GM23338 (cell line): ENCODE measurements around the gene FXYD5.

Source experiments
- CREB1 ChIP-seq: fragments of 250-450 bp; sonication (Bioruptor Pico); IDR thresholded peaks from 2 replicates; pipeline ENCODE4 v1.5.0; 2020; ENCODE audit warnings: low read depth, mild to moderate bottlenecking, moderate library complexity
- EZH2 ChIP-seq: fragments of 200-600 bp; sonication (generic); IDR thresholded peaks from one replicate; pipeline ENCODE4 v1.8.0; 2017; ENCODE audit warnings: antibody characterized with exemption, mild to moderate bottlenecking, low read depth; ENCODE audit not compliant: unreplicated experiment
- EZH2phosphoT487 ChIP-seq: fragments of 200-600 bp; sonication (generic); IDR thresholded peaks from one replicate; pipeline ENCODE4 v1.8.1; 2018; ENCODE audit warnings: antibody characterized with exemption; ENCODE audit not compliant: unreplicated experiment
- JUNB ChIP-seq: IDR thresholded peaks from one replicate; pipeline ENCODE4 v1.6.1; 2016; ENCODE audit warnings: antibody characterized with exemption; ENCODE audit not compliant: unreplicated experiment
- NANOG ChIP-seq: IDR thresholded peaks from 2 replicates; pipeline ENCODE4 v1.6.1; 2016; ENCODE audit warnings: antibody characterized with exemption, borderline replicate concordance
- POLR2AphosphoS5 ChIP-seq: IDR thresholded peaks from 2 replicates; pipeline ENCODE4 v1.6.1; 2016; ENCODE audit warnings: antibody characterized with exemption, low read depth
- STAT1 ChIP-seq: IDR thresholded peaks from one replicate; pipeline ENCODE4 v1.6.1; 2016; ENCODE audit warnings: antibody characterized with exemption; ENCODE audit not compliant: unreplicated experiment
- ZNF114 ChIP-seq: fragments of 250-450 bp; sonication (Bioruptor Pico); IDR thresholded peaks from 2 replicates; pipeline ENCODE4 v1.5.0; 2020; ENCODE audit warnings: mild to moderate bottlenecking, moderate library complexity
- ZNF331 ChIP-seq: fragments of 250-450 bp; sonication (Bioruptor Pico); IDR thresholded peaks from 2 replicates; pipeline ENCODE4 v1.5.0; 2020; ENCODE audit warnings: low read depth, mild to moderate bottlenecking, moderate library complexity
- TF ChIP-seq, protein P1 (sequence below), 2 experiments: fragments of 200-600 bp in 1 of 2; sonication (generic) in 1 of 2; conservative IDR thresholded peaks; 2 replicates each; pipeline versions ENCODE4 v1.5.1 to v1.6.1; 2016 to 2017; ENCODE audit warnings: antibody characterized with exemption in 2 of 2, low read depth in 2 of 2, mild to moderate bottlenecking in 2 of 2, moderate library complexity in 1 of 2
- TF ChIP-seq, protein P2 (sequence below): IDR thresholded peaks from one replicate; pipeline ENCODE4 v1.6.1; 2018; ENCODE audit warnings: antibody characterized with exemption; ENCODE audit not compliant: unreplicated experiment

GRCh38 chr19:35128398-35129057, 26.0 kb upstream of the FXYD5 start:
- TF ChIP-seq STAT1 (no peak), CREB1 (CRISPR knock-in tag) (no peak), NANOG (no peak), EZH2 (no peak), EZH2phosphoT487 (no peak), POLR2AphosphoS5 (no peak), JUNB (no peak), ZNF331 (CRISPR knock-in tag) (no peak), ZNF114 (no peak)
- TF ChIP-seq, protein P1, sequence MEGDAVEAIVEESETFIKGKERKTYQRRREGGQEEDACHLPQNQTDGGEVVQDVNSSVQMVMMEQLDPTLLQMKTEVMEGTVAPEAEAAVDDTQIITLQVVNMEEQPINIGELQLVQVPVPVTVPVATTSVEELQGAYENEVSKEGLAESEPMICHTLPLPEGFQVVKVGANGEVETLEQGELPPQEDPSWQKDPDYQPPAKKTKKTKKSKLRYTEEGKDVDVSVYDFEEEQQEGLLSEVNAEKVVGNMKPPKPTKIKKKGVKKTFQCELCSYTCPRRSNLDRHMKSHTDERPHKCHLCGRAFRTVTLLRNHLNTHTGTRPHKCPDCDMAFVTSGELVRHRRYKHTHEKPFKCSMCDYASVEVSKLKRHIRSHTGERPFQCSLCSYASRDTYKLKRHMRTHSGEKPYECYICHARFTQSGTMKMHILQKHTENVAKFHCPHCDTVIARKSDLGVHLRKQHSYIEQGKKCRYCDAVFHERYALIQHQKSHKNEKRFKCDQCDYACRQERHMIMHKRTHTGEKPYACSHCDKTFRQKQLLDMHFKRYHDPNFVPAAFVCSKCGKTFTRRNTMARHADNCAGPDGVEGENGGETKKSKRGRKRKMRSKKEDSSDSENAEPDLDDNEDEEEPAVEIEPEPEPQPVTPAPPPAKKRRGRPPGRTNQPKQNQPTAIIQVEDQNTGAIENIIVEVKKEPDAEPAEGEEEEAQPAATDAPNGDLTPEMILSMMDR (conservative IDR thresholded peaks at IDR 0.05; ENCODE audit: low read depth in 2 of 2), result no peak
- TF ChIP-seq, protein P2, sequence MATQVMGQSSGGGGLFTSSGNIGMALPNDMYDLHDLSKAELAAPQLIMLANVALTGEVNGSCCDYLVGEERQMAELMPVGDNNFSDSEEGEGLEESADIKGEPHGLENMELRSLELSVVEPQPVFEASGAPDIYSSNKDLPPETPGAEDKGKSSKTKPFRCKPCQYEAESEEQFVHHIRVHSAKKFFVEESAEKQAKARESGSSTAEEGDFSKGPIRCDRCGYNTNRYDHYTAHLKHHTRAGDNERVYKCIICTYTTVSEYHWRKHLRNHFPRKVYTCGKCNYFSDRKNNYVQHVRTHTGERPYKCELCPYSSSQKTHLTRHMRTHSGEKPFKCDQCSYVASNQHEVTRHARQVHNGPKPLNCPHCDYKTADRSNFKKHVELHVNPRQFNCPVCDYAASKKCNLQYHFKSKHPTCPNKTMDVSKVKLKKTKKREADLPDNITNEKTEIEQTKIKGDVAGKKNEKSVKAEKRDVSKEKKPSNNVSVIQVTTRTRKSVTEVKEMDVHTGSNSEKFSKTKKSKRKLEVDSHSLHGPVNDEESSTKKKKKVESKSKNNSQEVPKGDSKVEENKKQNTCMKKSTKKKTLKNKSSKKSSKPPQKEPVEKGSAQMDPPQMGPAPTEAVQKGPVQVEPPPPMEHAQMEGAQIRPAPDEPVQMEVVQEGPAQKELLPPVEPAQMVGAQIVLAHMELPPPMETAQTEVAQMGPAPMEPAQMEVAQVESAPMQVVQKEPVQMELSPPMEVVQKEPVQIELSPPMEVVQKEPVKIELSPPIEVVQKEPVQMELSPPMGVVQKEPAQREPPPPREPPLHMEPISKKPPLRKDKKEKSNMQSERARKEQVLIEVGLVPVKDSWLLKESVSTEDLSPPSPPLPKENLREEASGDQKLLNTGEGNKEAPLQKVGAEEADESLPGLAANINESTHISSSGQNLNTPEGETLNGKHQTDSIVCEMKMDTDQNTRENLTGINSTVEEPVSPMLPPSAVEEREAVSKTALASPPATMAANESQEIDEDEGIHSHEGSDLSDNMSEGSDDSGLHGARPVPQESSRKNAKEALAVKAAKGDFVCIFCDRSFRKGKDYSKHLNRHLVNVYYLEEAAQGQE, result no peak
